HCT116 (cell line): ENCODE measurements around the gene GCNT1. TPM values are rescaled to one million over a fixed set of nuclear protein-coding genes. Genes with fewer than 3 reads are reported as not detected.

Experiments used
- ATAC-seq: fragments of 200-7000 bp; cut with Tn5 transposase; 2 replicates; pipeline ENCODE4 v1.9.1; 2020; ENCODE audit warnings: mild to moderate bottlenecking, moderate library complexity
- BruUV-seq: library from RNA; stranded (reverse); fragments of 400-500 nt; replicated peaks from 2 replicates; lab custom pipeline; 2021; lab: Mats Ljungman, UMichigan
- CTCF ChIA-PET: fragments of 300-600 bp; sonication (Branson Sonifier 250); formaldehyde crosslinking; loops from one replicate; lab custom pipeline; 2021; ENCODE audit warnings: antibody characterized with exemption; lab: Charles Lee
- POLR2A ChIA-PET: fragments of 300-600, 350-600 bp; sonication (Branson Sonifier 250); formaldehyde crosslinking; loops from one replicate; lab custom pipeline; 2021; ENCODE audit warnings: antibody characterized with exemption; lab: Charles Lee
- RAD21 ChIA-PET, 2 experiments: fragments of 300-600 bp; sonication (Branson Sonifier 250); formaldehyde crosslinking; loops; one replicate each; lab custom pipeline; 2023; ENCODE audit warnings: low total read pairs in 2 of 2; ENCODE audit not compliant: uncharacterized antibody in 2 of 2, unreplicated experiment in 2 of 2, low non-redundant PET in 1 of 2; lab: Charles Lee
- DNase-seq: peaks from one replicate; pipeline ENCODE4 v3.0.0-alpha.2; 2010; ENCODE audit warnings: low read depth, low spot score
- H2AFZ ChIP-seq: fragments of 200-600 bp; shearing (Covaris generic), sonication (generic); 2 replicates; pipeline ENCODE4 v1.6.1; 2017; ENCODE audit warnings: low read depth, mixed run types, mixed read lengths, antibody characterized with exemption, low read length; ENCODE audit not compliant: poor library complexity, severe bottlenecking
- H3K27ac ChIP-seq: 2 replicates; pipeline ENCODE4 v1.5.1; 2012; ENCODE audit warnings: low read depth, low read length
- H3K27me3 ChIP-seq: fragments of 200-600 bp; sonication (generic); 2 replicates; pipeline ENCODE4 v1.6.1; 2016; ENCODE audit warnings: mixed run types, low read length, mixed read lengths; ENCODE audit not compliant: insufficient read depth
- H3K36me3 ChIP-seq, 2 experiments: fragments of 200-500 bp in 1 of 2; fragments of 200-600 bp in 1 of 2; sonication (Bioruptor generic) in 1 of 2; sonication (generic) in 1 of 2; 2 replicates each; pipeline versions ENCODE4 v1.5.1 to v1.6.1; 2014 to 2016; ENCODE audit warnings: low read length in 2 of 2, inconsistent platforms in 1 of 2, mixed read lengths in 1 of 2, mixed run types in 1 of 2; ENCODE audit not compliant: insufficient read depth in 2 of 2, control insufficient read depth in 1 of 2
- H3K4me1 ChIP-seq, 2 experiments: fragments of 200-600 bp in 1 of 2; sonication (generic) in 1 of 2; 2 replicates each; pipeline versions ENCODE4 v1.5.1 to v1.6.1; 2012 to 2017; ENCODE audit warnings: low read length in 2 of 2, inconsistent platforms in 1 of 2, mild to moderate bottlenecking in 1 of 2, mixed read lengths in 1 of 2, mixed run types in 1 of 2, moderate library complexity in 1 of 2; ENCODE audit not compliant: insufficient read depth in 2 of 2, control insufficient read depth in 1 of 2
- H3K4me2 ChIP-seq: fragments of 200-600 bp; sonication (generic); 2 replicates; pipeline ENCODE4 v1.6.1; 2017; ENCODE audit warnings: mixed run types, low read length, mixed read lengths
- H3K4me3 ChIP-seq, 2 experiments: fragments of 200-600 bp in 1 of 2; sonication (generic) in 1 of 2; replicated peaks in 1 of 2; 2 replicates each; pipeline ENCODE4 v1.5.1; 2011 to 2016; ENCODE audit warnings: low read length in 2 of 2, control low read depth in 1 of 2, low read depth in 1 of 2, mild to moderate bottlenecking in 1 of 2, mixed read lengths in 1 of 2, mixed run types in 1 of 2
- H3K79me2 ChIP-seq: fragments of 200-600 bp; sonication (generic); 2 replicates; pipeline ENCODE4 v1.6.1; 2017; ENCODE audit warnings: mild to moderate bottlenecking, mixed run types, low read length, moderate library complexity, mixed read lengths; ENCODE audit not compliant: insufficient read depth
- H3K9ac ChIP-seq: fragments of 200-600 bp; sonication (generic); 2 replicates; pipeline ENCODE4 v1.6.1; 2016; ENCODE audit warnings: low read length, mixed read lengths
- H3K9me2 ChIP-seq: fragments of 200-600 bp; sonication (generic), shearing (Covaris generic); 2 replicates; pipeline ENCODE4 v1.6.1; 2017; ENCODE audit warnings: mixed run types, mild to moderate bottlenecking, moderate library complexity; ENCODE audit not compliant: insufficient read depth
- H3K9me3 ChIP-seq, 2 experiments: fragments of 200-500 bp in 1 of 2; fragments of 200-600 bp in 1 of 2; sonication (Bioruptor generic) in 1 of 2; sonication (generic) in 1 of 2; 2 replicates each; pipeline ENCODE4 v1.6.1; 2014 to 2017; ENCODE audit warnings: low read length in 2 of 2, mixed read lengths in 2 of 2, inconsistent platforms in 1 of 2, low read depth in 1 of 2, mild to moderate bottlenecking in 1 of 2, mixed run types in 1 of 2, moderate library complexity in 1 of 2; ENCODE audit not compliant: control insufficient read depth in 1 of 2, insufficient read depth in 1 of 2
- H4K20me1 ChIP-seq: fragments of 200-600 bp; sonication (generic), shearing (Covaris generic); 2 replicates; pipeline ENCODE4 v1.6.1; 2017; ENCODE audit warnings: mixed run types, mild to moderate bottlenecking, moderate library complexity; ENCODE audit not compliant: insufficient read depth
- CBX3 ChIP-seq: IDR thresholded peaks from 2 replicates; pipeline ENCODE4 v1.6.1; 2012; ENCODE audit warnings: low read depth
- EZH2 ChIP-seq: fragments of 200-600 bp; sonication (generic); IDR thresholded peaks from 2 replicates; pipeline ENCODE4 v1.6.1; 2017; ENCODE audit warnings: antibody characterized with exemption, mixed run types
- FOSL1 ChIP-seq: IDR thresholded peaks from 2 replicates; pipeline ENCODE4 v1.6.1; 2012; ENCODE audit warnings: low read depth
- JUND ChIP-seq: IDR thresholded peaks from 2 replicates; pipeline ENCODE4 v1.6.1; 2012
- POLR2A ChIP-seq: IDR thresholded peaks from 2 replicates; pipeline ENCODE4 v1.7.0; 2011; ENCODE audit warnings: borderline replicate concordance; ENCODE audit not compliant: insufficient read depth, insufficient read length; ENCODE audit errors: extremely low read depth
- REST ChIP-seq: IDR thresholded peaks from 2 replicates; pipeline ENCODE4 v1.6.1; 2012; ENCODE audit warnings: low read depth
- SIN3A ChIP-seq: IDR thresholded peaks from 2 replicates; pipeline ENCODE4 v1.6.1; 2012; ENCODE audit warnings: low read depth
- SP1 ChIP-seq: IDR thresholded peaks from 2 replicates; pipeline ENCODE4 v1.6.1; 2012; ENCODE audit warnings: low read depth
- ZBTB33 ChIP-seq: IDR thresholded peaks from 2 replicates; pipeline ENCODE4 v1.6.1; 2011; ENCODE audit warnings: mild to moderate bottlenecking, low read length, moderate library complexity; ENCODE audit not compliant: insufficient replicate concordance; ENCODE audit errors: extremely low read depth
- intact Hi-C: fragments of 100-400 bp; cut with micrococcal nuclease; formaldehyde crosslinking; loops from 2 replicates; pipeline ENCODE4 v1.10.0; 2022
- total RNA-seq: library from RNA; stranded (reverse); gene quantifications from one replicate; pipeline ENCODE4 v1.2.1, GENCODE V29; 2021; ENCODE audit not compliant: unreplicated experiment

The GCNT1 gene
- total RNA-seq, 1 experiment from 2014 or later: 5.8 TPM

GRCh38 chr9:76448501-76448900 lies 10.5 kb upstream of the GCNT1 start:
- no TSS peak for BruUV-seq
- H3K9ac ChIP-seq: no peak overlapping the region
- no peak for ATAC-seq
- CTCF ChIA-PET: interaction anchor here (1.2 to 3.5 kb wide), 2 partner anchors 10 to 210 kb away, joined by 4 to 43 read pairs; partner anchors contain the start of gene GCNT1
- no peak for DNase-seq
- no peak overlapping the region for H2AFZ ChIP-seq
- no peak for TF ChIP-seq FOSL1
- TF ChIP-seq CBX3: no peak
- TF ChIP-seq ZBTB33: no peak
- TF ChIP-seq POLR2A: no peak
- no peak for TF ChIP-seq JUND
- TF ChIP-seq REST: no peak
- TF ChIP-seq EZH2: no peak
- no peak for TF ChIP-seq SP1
- no peak for TF ChIP-seq SIN3A
- H3K4me2 ChIP-seq: no peak overlapping the region
- H4K20me1 ChIP-seq: no peaks in the 10 kb centered on the region
- H3K27ac ChIP-seq: no peak overlapping the region
- no peaks in the 10 kb centered on the region for H3K79me2 ChIP-seq
- peaks cover 0 to 7% of the 10 kb centered on the region in 2 experiments; a peak in 2 of 4 replicates for H3K4me1 ChIP-seq
- no peaks in the 10 kb centered on the region for H3K36me3 ChIP-seq
- no peak overlapping the region for H3K4me3 ChIP-seq
- intact Hi-C loops: no loop called here
- POLR2A ChIA-PET: no interaction called here
- no peaks in the 10 kb centered on the region for H3K9me2 ChIP-seq
- H3K9me3 ChIP-seq: no peaks in the 10 kb centered on the region
- no peaks in the 10 kb centered on the region for H3K27me3 ChIP-seq
- RAD21 ChIA-PET: interaction anchor here in 1 of 2 experiments (0.5 kb wide), 1 partner anchor 133 kb away, joined by 3 read pairs; no protein-coding TSS in a partner anchor
